ENCODE measurements around the gene STPG3. TPM values are rescaled to one million over a fixed set of nuclear protein-coding genes. Genes with fewer than 3 reads are reported as not detected.

Gene STPG3
- total and polyA plus RNA-seq, 2 of the 4 experiments (the other 2 are of a cell fraction): not detected

- Histone ChIP-seq H3K36me3 (ENCODE audit: control insufficient read depth, insufficient read depth, low read length) (no peaks in the 10 kb centered on the region), H3K23ac (ENCODE audit: low read depth, low read length) (no peak overlapping the region), H3K4me1 (ENCODE audit: control insufficient read depth, insufficient read depth, low read length) (no peaks in the 10 kb centered on the region), H3K9me3 (ENCODE audit: control insufficient read depth, insufficient read depth, low read length) (peaks cover 5% of the 10 kb centered on the region; the same call in 1 of the 2 replicates), H3K18ac (ENCODE audit: low read depth, low read length) (no peak overlapping the region), H3K9ac (ENCODE audit: low read depth, low read length) (no peak overlapping the region), H3K27ac (ENCODE audit: insufficient read depth, low read length) (no peak overlapping the region), H3K79me1 (ENCODE audit: low read depth in 1 of 2, low read length in 2 of 2) (no peaks in the 10 kb centered on the region), H3K4ac (ENCODE audit: low read depth, low read length) (no peak overlapping the region), H4K8ac (ENCODE audit: low read depth in 2 of 2, low read length in 2 of 2) (no peak overlapping the region), H3K56ac (ENCODE audit: extremely low read depth, insufficient read depth, low read length) (no peak overlapping the region), H3K4me2 (ENCODE audit: low read depth, low read length) (no peak overlapping the region; the same call in 1 of the 2 replicates), H2AK9ac (replicated peaks; ENCODE audit: low read depth, low read length, poor library complexity) (no peak overlapping the region), H2BK15ac (ENCODE audit: low read depth, low read length) (no peak overlapping the region), H4K20me1 (ENCODE audit: insufficient read depth, low read length) (no peaks in the 10 kb centered on the region), H2AFZ (replicated peaks; ENCODE audit: low read length, poor library complexity) (peak overlapping the region; percentile 76), H3K4me3 (ENCODE audit: insufficient read depth, low read depth, low read length) (peak overlapping the region; percentile 39), H2BK20ac (ENCODE audit: low read depth, low read length) (no peak overlapping the region), H4K5ac (ENCODE audit: low read depth, low read length) (no peak overlapping the region), H2BK120ac (ENCODE audit: low read depth, low read length) (no peak overlapping the region), H3K27me3 (ENCODE audit: control insufficient read depth, insufficient read depth, low read length) (peaks cover 33% of the 10 kb centered on the region), H2BK5ac (ENCODE audit: low read depth, low read length, poor library complexity, severe bottlenecking) (no peak overlapping the region), H3K14ac (replicated peaks; ENCODE audit: low read depth, low read length) (no peak overlapping the region), H3K9me1 (ENCODE audit: insufficient read depth, low read length) (no peaks in the 10 kb centered on the region), H2AK5ac (ENCODE audit: low read depth, low read length) (no peak overlapping the region), H4K91ac (ENCODE audit: insufficient read depth, low read depth, low read length) (no peak overlapping the region)
- ATAC-seq (ENCODE audit: low read depth) (peak; percentile 92), DNase-seq (no peak)
- TF ChIP-seq CTCF (conservative IDR thresholded peaks at IDR 0.05; ENCODE audit: low read depth, low read length): peak; percentile 71
- TF ChIP-seq USF2 (IDR thresholded peaks at IDR 0.05; ENCODE audit: low read depth, low read length): no peak
- peak; percentile 62 for TF ChIP-seq RAD21 (IDR thresholded peaks at IDR 0.05; ENCODE audit: low read length)
- 0 out of 2 replicates have a peak, but pooled peaks have one; percentile 49 for TF ChIP-seq MAZ (IDR thresholded peaks at IDR 0.05; ENCODE audit: borderline replicate concordance, low read depth, low read length)
- peak; percentile 61 for TF ChIP-seq SMC3 (IDR thresholded peaks at IDR 0.05; ENCODE audit: low read depth, low read length)
- no peak for TF ChIP-seq BHLHE40 (IDR thresholded peaks at IDR 0.05; ENCODE audit: low read depth, low read length)
- TF ChIP-seq CHD1 (IDR thresholded peaks at IDR 0.05; ENCODE audit: low read depth, low read length): no peak
- ChIA-PET POLR2A (ENCODE audit: unreplicated experiment) (no interaction called here), CTCF (no interaction called here)
- intact Hi-C loops (cut with micrococcal nuclease) (loop anchor here (2.0 kb wide), 1 partner anchor 149 kb away; no protein-coding TSS in a partner anchor), dilution Hi-C loops (cut with HindIII; ENCODE audit: low sequenced_read_pairs, unreplicated experiment) (no loop called here), in situ Hi-C loops (cut with MboI; ENCODE audit: low sequenced_read_pairs) (no loop called here)
- no TSS peak for BruUV-seq (replicated peaks)
- WGBS, 2 experiments (ENCODE audit: extremely low coverage in 2 of 2, insufficient read length in 1 of 2): 6% methylated on average over 19 of the region's 76 CpGs; no CpG with 5 or more reads in 1 of the 2 experiments
These were observed 44.2 kb downstream of the STPG3 start for GRCh38 chr9:137295238-137295811.

Data from IMR-90 (cell line).